ENCODE measurements around the gene CCL23.

The CCL23 gene

DNA sequence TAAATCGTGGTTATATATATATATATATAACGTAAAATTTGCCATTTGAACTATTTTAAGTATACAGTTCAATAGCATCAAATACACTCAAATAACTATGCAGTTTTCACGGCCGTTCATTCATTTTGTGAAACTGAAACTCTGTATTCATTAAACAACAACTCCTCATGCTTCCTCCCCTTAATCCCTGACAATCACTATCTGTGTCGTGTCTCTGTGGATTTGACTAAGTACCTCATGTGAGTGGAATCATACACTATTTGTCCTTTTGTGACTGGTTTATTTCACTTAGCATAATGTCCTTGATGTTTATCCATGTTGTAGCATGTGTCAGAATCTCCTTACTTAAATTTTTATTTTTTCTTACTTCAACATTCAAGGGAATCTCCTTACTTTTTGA is 2.8 kb downstream of the CCL23 start:
- Histone ChIP-seq H3K4me3 (ENCODE audit: low read depth, low read length) (no peak overlapping the region), H3K4me1 (ENCODE audit: control insufficient read depth, insufficient read depth, low read length) (no peaks in the 10 kb centered on the region), H3K27ac (ENCODE audit: extremely low read depth, low read depth, low read length) (no peak overlapping the region), H3K9me3 (ENCODE audit: control insufficient read depth, insufficient read depth, low read depth, low read length) (no peaks in the 10 kb centered on the region), H3K36me3 (ENCODE audit: control insufficient read depth in 2 of 2, insufficient read depth in 1 of 2, low read length in 2 of 2) (no peaks in the 10 kb centered on the region)
- TF ChIP-seq ZNF785 (tag by site-specific recombination; IDR thresholded peaks at IDR 0.05) (no peak), FEZF1 (tag by site-specific recombination; IDR thresholded peaks at IDR 0.05) (no peak), ZNF488 (tag by site-specific recombination; IDR thresholded peaks at IDR 0.05) (no peak), ZSCAN18 (tag by site-specific recombination; IDR thresholded peaks at IDR 0.05) (no peak), MEIS1 (CRISPR knock-in tag; IDR thresholded peaks at IDR 0.05; ENCODE audit: borderline replicate concordance) (no peak), ZNF302 (tag by site-specific recombination; IDR thresholded peaks at IDR 0.05; ENCODE audit: low read depth) (no peak), ZNF133 (tag by site-specific recombination; IDR thresholded peaks at IDR 0.05) (no peak), ZNF274 (IDR thresholded peaks at IDR 0.05; ENCODE audit: low read length) (no peak), ZNF274 (tag by site-specific recombination; IDR thresholded peaks at IDR 0.05; ENCODE audit: borderline replicate concordance) (no peak), ZBTB21 (tag by site-specific recombination; IDR thresholded peaks at IDR 0.05) (no peak), ZNF214 (tag by site-specific recombination; IDR thresholded peaks at IDR 0.05; ENCODE audit: borderline replicate concordance) (no peak), HOXC10 (CRISPR knock-in tag; IDR thresholded peaks at IDR 0.05) (no peak), RBAK (tag by site-specific recombination; IDR thresholded peaks at IDR 0.05) (no peak), ZNF530 (tag by site-specific recombination; IDR thresholded peaks at IDR 0.05; ENCODE audit: low read depth) (no peak), ZNF211 (tag by site-specific recombination; IDR thresholded peaks at IDR 0.05; ENCODE audit: low read depth) (no peak)
- TF ChIP-seq, protein P1, sequence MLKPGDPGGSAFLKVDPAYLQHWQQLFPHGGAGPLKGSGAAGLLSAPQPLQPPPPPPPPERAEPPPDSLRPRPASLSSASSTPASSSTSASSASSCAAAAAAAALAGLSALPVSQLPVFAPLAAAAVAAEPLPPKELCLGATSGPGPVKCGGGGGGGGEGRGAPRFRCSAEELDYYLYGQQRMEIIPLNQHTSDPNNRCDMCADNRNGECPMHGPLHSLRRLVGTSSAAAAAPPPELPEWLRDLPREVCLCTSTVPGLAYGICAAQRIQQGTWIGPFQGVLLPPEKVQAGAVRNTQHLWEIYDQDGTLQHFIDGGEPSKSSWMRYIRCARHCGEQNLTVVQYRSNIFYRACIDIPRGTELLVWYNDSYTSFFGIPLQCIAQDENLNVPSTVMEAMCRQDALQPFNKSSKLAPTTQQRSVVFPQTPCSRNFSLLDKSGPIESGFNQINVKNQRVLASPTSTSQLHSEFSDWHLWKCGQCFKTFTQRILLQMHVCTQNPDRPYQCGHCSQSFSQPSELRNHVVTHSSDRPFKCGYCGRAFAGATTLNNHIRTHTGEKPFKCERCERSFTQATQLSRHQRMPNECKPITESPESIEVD (tag by site-specific recombination; IDR thresholded peaks at IDR 0.05) = no peak
- TF ChIP-seq, protein P2, sequence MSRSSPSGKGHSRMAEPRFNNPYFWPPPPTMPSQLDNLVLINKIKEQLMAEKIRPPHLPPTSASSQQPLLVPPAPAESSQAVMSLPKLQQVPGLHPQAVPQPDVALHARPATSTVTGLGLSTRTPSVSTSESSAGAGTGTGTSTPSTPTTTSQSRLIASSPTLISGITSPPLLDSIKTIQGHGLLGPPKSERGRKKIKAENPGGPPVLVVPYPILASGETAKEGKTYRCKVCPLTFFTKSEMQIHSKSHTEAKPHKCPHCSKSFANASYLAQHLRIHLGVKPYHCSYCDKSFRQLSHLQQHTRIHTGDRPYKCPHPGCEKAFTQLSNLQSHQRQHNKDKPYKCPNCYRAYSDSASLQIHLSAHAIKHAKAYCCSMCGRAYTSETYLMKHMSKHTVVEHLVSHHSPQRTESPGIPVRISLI (tag by site-specific recombination; IDR thresholded peaks at IDR 0.05) = no peak
- TF ChIP-seq, protein P3, sequence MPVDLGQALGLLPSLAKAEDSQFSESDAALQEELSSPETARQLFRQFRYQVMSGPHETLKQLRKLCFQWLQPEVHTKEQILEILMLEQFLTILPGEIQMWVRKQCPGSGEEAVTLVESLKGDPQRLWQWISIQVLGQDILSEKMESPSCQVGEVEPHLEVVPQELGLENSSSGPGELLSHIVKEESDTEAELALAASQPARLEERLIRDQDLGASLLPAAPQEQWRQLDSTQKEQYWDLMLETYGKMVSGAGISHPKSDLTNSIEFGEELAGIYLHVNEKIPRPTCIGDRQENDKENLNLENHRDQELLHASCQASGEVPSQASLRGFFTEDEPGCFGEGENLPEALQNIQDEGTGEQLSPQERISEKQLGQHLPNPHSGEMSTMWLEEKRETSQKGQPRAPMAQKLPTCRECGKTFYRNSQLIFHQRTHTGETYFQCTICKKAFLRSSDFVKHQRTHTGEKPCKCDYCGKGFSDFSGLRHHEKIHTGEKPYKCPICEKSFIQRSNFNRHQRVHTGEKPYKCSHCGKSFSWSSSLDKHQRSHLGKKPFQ (tag by site-specific recombination; IDR thresholded peaks at IDR 0.05) = no peak
- TF ChIP-seq, protein P4, sequence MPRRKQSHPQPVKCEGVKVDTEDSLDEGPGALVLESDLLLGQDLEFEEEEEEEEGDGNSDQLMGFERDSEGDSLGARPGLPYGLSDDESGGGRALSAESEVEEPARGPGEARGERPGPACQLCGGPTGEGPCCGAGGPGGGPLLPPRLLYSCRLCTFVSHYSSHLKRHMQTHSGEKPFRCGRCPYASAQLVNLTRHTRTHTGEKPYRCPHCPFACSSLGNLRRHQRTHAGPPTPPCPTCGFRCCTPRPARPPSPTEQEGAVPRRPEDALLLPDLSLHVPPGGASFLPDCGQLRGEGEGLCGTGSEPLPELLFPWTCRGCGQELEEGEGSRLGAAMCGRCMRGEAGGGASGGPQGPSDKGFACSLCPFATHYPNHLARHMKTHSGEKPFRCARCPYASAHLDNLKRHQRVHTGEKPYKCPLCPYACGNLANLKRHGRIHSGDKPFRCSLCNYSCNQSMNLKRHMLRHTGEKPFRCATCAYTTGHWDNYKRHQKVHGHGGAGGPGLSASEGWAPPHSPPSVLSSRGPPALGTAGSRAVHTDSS (tag by site-specific recombination; IDR thresholded peaks at IDR 0.05) = no peak
- ChIA-PET CTCF (interaction anchor here (1.3 to 2.4 kb wide), 4 partner anchors 39 to 134 kb away, joined by 3 to 8 read pairs (median 4); no protein-coding TSS in a partner anchor), POLR2A (no interaction called here)

Data from HEK293 (cell line).